ENCODE results near the gene KIAA1328. TPM values are rescaled to one million over a fixed set of nuclear protein-coding genes. Genes with fewer than 3 reads are reported as not detected.

The KIAA1328 gene
- polyA plus RNA-seq, 1 donor from 2014 or later, result 8.5 TPM

- H3K9me2 ChIP-seq (ENCODE audit: insufficient read depth, low read length), result no peaks in the 10 kb centered on the region
- H2AFZ ChIP-seq (ENCODE audit: low read depth, low read length), result no peak overlapping the region
- no peak overlapping the region for H3K4me3 ChIP-seq (ENCODE audit: low read length)
- H3K9ac ChIP-seq (ENCODE audit: low read length), result no peak overlapping the region
- no peaks in the 10 kb centered on the region for H3K79me2 ChIP-seq (replicated peaks; ENCODE audit: insufficient read depth, low read length)
- H4K20me1 ChIP-seq (ENCODE audit: insufficient read depth), result no peaks in the 10 kb centered on the region
- no peaks in the 10 kb centered on the region for H3F3A ChIP-seq (ENCODE audit: insufficient read depth, low read length, poor library complexity, severe bottlenecking)
- H3K9me3 ChIP-seq (ENCODE audit: low read length), result no peaks in the 10 kb centered on the region
- H3K36me3 ChIP-seq (ENCODE audit: insufficient read depth, low read length), result no peaks in the 10 kb centered on the region
- no peaks in the 10 kb centered on the region for H3K27me3 ChIP-seq (ENCODE audit: insufficient read depth, low read depth, low read length)
- H3K27ac ChIP-seq (ENCODE audit: low read length), result no peak overlapping the region
- H3K4me2 ChIP-seq (ENCODE audit: low read length), result no peak overlapping the region
- no peak for TF ChIP-seq MXI1 (conservative IDR thresholded peaks at IDR 0.05; ENCODE audit: poor library complexity, severe bottlenecking)
- TF ChIP-seq TAF1 (IDR thresholded peaks at IDR 0.05; ENCODE audit: low read depth), result no peak
- no peak for TF ChIP-seq SMC3 (conservative IDR thresholded peaks at IDR 0.05; ENCODE audit: poor library complexity)
- TF ChIP-seq POLR2AphosphoS5 (IDR thresholded peaks at IDR 0.05), result no peak
- no peak for TF ChIP-seq EZH2 (IDR thresholded peaks at IDR 0.05; ENCODE audit: borderline replicate concordance, insufficient read depth, low read length, poor library complexity, severe bottlenecking)
- TF ChIP-seq RAD21 (conservative IDR thresholded peaks at IDR 0.05), result no peak
- no peak for TF ChIP-seq CTCF (IDR thresholded peaks at IDR 0.05; ENCODE audit: poor library complexity, severe bottlenecking)
- TF ChIP-seq REST (IDR thresholded peaks at IDR 0.05; ENCODE audit: borderline replicate concordance), result no peak
- TF ChIP-seq EP300 (conservative IDR thresholded peaks at IDR 0.05; ENCODE audit: poor library complexity, severe bottlenecking), result no peak
Measured at GRCh38 chr18:37222354-37222998, 393.5 kb downstream of the KIAA1328 start.

GRCh38 chr18:37222999-37223378 lies 394.1 kb downstream of the KIAA1328 start:
- Histone ChIP-seq H3K27ac (ENCODE audit: low read length) (no peak overlapping the region), H3K9ac (ENCODE audit: low read length) (no peak overlapping the region), H3F3A (ENCODE audit: insufficient read depth, low read length, poor library complexity, severe bottlenecking) (no peaks in the 10 kb centered on the region), H3K9me2 (ENCODE audit: insufficient read depth, low read length) (no peaks in the 10 kb centered on the region), H3K79me2 (replicated peaks; ENCODE audit: insufficient read depth, low read length) (no peaks in the 10 kb centered on the region), H3K4me2 (ENCODE audit: low read length) (no peak overlapping the region), H3K4me3 (ENCODE audit: low read length) (no peak overlapping the region), H3K27me3 (ENCODE audit: insufficient read depth, low read depth, low read length) (no peaks in the 10 kb centered on the region), H3K36me3 (ENCODE audit: insufficient read depth, low read length) (no peaks in the 10 kb centered on the region), H3K9me3 (ENCODE audit: low read length) (no peaks in the 10 kb centered on the region), H2AFZ (ENCODE audit: low read depth, low read length) (no peak overlapping the region), H4K20me1 (ENCODE audit: insufficient read depth) (no peaks in the 10 kb centered on the region)
- TF ChIP-seq EZH2 (IDR thresholded peaks at IDR 0.05; ENCODE audit: borderline replicate concordance, insufficient read depth, low read length, poor library complexity, severe bottlenecking) (no peak), POLR2AphosphoS5 (IDR thresholded peaks at IDR 0.05) (no peak), TAF1 (IDR thresholded peaks at IDR 0.05; ENCODE audit: low read depth) (no peak), SMC3 (conservative IDR thresholded peaks at IDR 0.05; ENCODE audit: poor library complexity) (no peak), RAD21 (conservative IDR thresholded peaks at IDR 0.05) (no peak), MXI1 (conservative IDR thresholded peaks at IDR 0.05; ENCODE audit: poor library complexity, severe bottlenecking) (no peak), REST (IDR thresholded peaks at IDR 0.05; ENCODE audit: borderline replicate concordance) (no peak)

Measured in neural cell (in vitro differentiated cells).